GM23338 (cell line): ENCODE results near the gene ZNF324B. TPM values are rescaled to one million over a fixed set of nuclear protein-coding genes. Genes with fewer than 3 reads are reported as not detected.

Source experiments
- ATAC-seq: fragments of 200-7000 bp; cut with Tn5 transposase; 3 replicates; pipeline ENCODE4 v1.9.1; 2020
- DNase-seq: peaks from one replicate; pipeline ENCODE4 v3.0.0-alpha.2; 2015; ENCODE audit warnings: low spot score
- H2AFZ ChIP-seq: fragments of 200-600 bp; sonication (generic); 2 replicates; pipeline ENCODE4 v1.8.0; 2016; ENCODE audit warnings: antibody characterized with exemption, mild to moderate bottlenecking, moderate library complexity
- H3F3A ChIP-seq: fragments of 200-600 bp; sonication (generic); replicated peaks from 2 replicates; pipeline ENCODE4 v1.8.0; 2017; ENCODE audit warnings: antibody characterized with exemption, mixed run types, low read depth
- H3K27ac ChIP-seq: fragments of 200-600 bp; sonication (generic); 2 replicates; pipeline ENCODE4 v1.6.1; 2016; ENCODE audit warnings: low read depth
- H3K27me3 ChIP-seq: fragments of 200-600 bp; sonication (generic); 2 replicates; pipeline ENCODE4 v1.8.0; 2016; ENCODE audit warnings: mild to moderate bottlenecking, mixed run types, moderate library complexity; ENCODE audit not compliant: insufficient read depth
- H3K36me3 ChIP-seq: fragments of 200-600 bp; sonication (generic); 2 replicates; pipeline ENCODE4 v1.8.0; 2016; ENCODE audit warnings: mild to moderate bottlenecking; ENCODE audit not compliant: insufficient read depth
- H3K4me1 ChIP-seq: fragments of 200-600 bp; sonication (generic); 2 replicates; pipeline ENCODE4 v1.8.0; 2016; ENCODE audit warnings: mild to moderate bottlenecking, moderate library complexity; ENCODE audit not compliant: insufficient read depth
- H3K4me2 ChIP-seq: fragments of 200-600 bp; sonication (generic); 2 replicates; pipeline ENCODE4 v1.7.1; 2017; ENCODE audit warnings: mixed run types
- H3K4me3 ChIP-seq: fragments of 200-600 bp; sonication (generic); 2 replicates; pipeline ENCODE4 v1.6.1; 2016; ENCODE audit warnings: mixed run types
- H3K79me2 ChIP-seq: fragments of 200-600 bp; sonication (generic); replicated peaks from 2 replicates; pipeline ENCODE4 v1.8.0; 2017; ENCODE audit warnings: mild to moderate bottlenecking; ENCODE audit not compliant: insufficient read depth
- H3K9me2 ChIP-seq: fragments of 200-600 bp; sonication (generic); 2 replicates; pipeline ENCODE4 v1.8.0; 2017; ENCODE audit not compliant: insufficient read depth
- H4K20me1 ChIP-seq: fragments of 200-600 bp; sonication (generic); replicated peaks from 2 replicates; pipeline ENCODE4 v1.8.0; 2017; ENCODE audit warnings: mild to moderate bottlenecking; ENCODE audit not compliant: insufficient read depth
- H3K27ac Mint-ChIP-seq: 2 replicates; pipeline ENCODE4 v1.8.0; 2020; ENCODE audit warnings: inconsistent platforms, mild to moderate bottlenecking, moderate library complexity, mixed read lengths
- H3K27me3 Mint-ChIP-seq: 3 replicates; pipeline ENCODE4 v1.8.0; 2022; ENCODE audit warnings: low read depth, mild to moderate bottlenecking, moderate library complexity, mixed read lengths, inconsistent platforms; ENCODE audit not compliant: insufficient read depth, poor library complexity
- H3K36me3 Mint-ChIP-seq: 3 replicates; pipeline ENCODE4 v1.8.0; 2021; ENCODE audit warnings: low read depth, mild to moderate bottlenecking, inconsistent platforms, moderate library complexity, mixed read lengths
- H3K4me1 Mint-ChIP-seq: 3 replicates; pipeline ENCODE4 v1.8.0; 2020; ENCODE audit warnings: mild to moderate bottlenecking, inconsistent platforms, mixed read lengths
- H3K4me3 Mint-ChIP-seq: 3 replicates; pipeline ENCODE4 v1.8.0; 2021; ENCODE audit warnings: moderate library complexity, mild to moderate bottlenecking, inconsistent platforms, mixed read lengths
- H3K9me3 Mint-ChIP-seq: 3 replicates; pipeline ENCODE4 v1.8.0; 2020; ENCODE audit warnings: moderate library complexity, mild to moderate bottlenecking, inconsistent platforms, mixed read lengths
- CTCF ChIP-seq, 2 experiments: fragments of 200-600 bp in 1 of 2; sonication (generic) in 1 of 2; conservative IDR thresholded peaks; 2 replicates each; pipeline versions ENCODE4 v1.5.1 to v1.6.1; 2016 to 2017; ENCODE audit warnings: antibody characterized with exemption in 2 of 2, low read depth in 2 of 2, mild to moderate bottlenecking in 2 of 2, moderate library complexity in 1 of 2
- EZH2 ChIP-seq: fragments of 200-600 bp; sonication (generic); IDR thresholded peaks from one replicate; pipeline ENCODE4 v1.8.0; 2017; ENCODE audit warnings: antibody characterized with exemption, mild to moderate bottlenecking, low read depth; ENCODE audit not compliant: unreplicated experiment
- JUNB ChIP-seq: IDR thresholded peaks from one replicate; pipeline ENCODE4 v1.6.1; 2016; ENCODE audit warnings: antibody characterized with exemption; ENCODE audit not compliant: unreplicated experiment
- REST ChIP-seq: IDR thresholded peaks from one replicate; pipeline ENCODE4 v1.6.1; 2018; ENCODE audit warnings: antibody characterized with exemption; ENCODE audit not compliant: unreplicated experiment
- STAT1 ChIP-seq: IDR thresholded peaks from one replicate; pipeline ENCODE4 v1.6.1; 2016; ENCODE audit warnings: antibody characterized with exemption; ENCODE audit not compliant: unreplicated experiment
- ZNF331 ChIP-seq: fragments of 250-450 bp; sonication (Bioruptor Pico); IDR thresholded peaks from 2 replicates; pipeline ENCODE4 v1.5.0; 2020; ENCODE audit warnings: low read depth, mild to moderate bottlenecking, moderate library complexity
- ZNF462 ChIP-seq: fragments of 250-450 bp; sonication (Bioruptor Pico); IDR thresholded peaks from 2 replicates; pipeline ENCODE4 v1.5.0; 2020; ENCODE audit warnings: mild to moderate bottlenecking, moderate library complexity
- polyA plus RNA-seq: library from polyadenylated mRNA; unstranded; fragments of >200 nt; fragmentation: Nextera tagmentation; extraction: Ambion mirVana; gene quantifications from 2 replicates; pipeline ENCODE4 v1.2.1, GENCODE V29; 2016
- total RNA-seq: library from RNA; depleted of rRNA; stranded (reverse); fragments of >200 nt; shearing (Covaris generic); gene quantifications from 2 replicates; pipeline ENCODE4 v1.2.3, GENCODE V29; 2014

Gene ZNF324B
- total and polyA plus RNA-seq, 2 experiments from 2014 or later = 0.50 to 4.7 TPM

- Mint-ChIP-seq H3K36me3 (peaks cover 9% of the 10 kb centered on the region), H3K27me3 (peaks cover 25% of the 10 kb centered on the region), H3K9me3 (no peaks in the 10 kb centered on the region; the same call in 2 of the 3 replicates), H3K27ac (peak overlapping the region; percentile 85), H3K4me3 (peak overlapping the region; percentile 93), H3K4me1 (peaks cover 10% of the 10 kb centered on the region)
- Histone ChIP-seq H3K27ac (peak overlapping the region; percentile 96; the same call in 1 of the 2 replicates), H2AFZ (peak overlapping the region; percentile 76), H3K9me2 (no peaks in the 10 kb centered on the region), H3K4me1 (peaks cover 4% of the 10 kb centered on the region; the same call in 1 of the 2 replicates), H3K4me3 (peak overlapping the region; percentile 82), H4K20me1 (no peaks in the 10 kb centered on the region), H3K27me3 (no peaks in the 10 kb centered on the region), H3K36me3 (no peaks in the 10 kb centered on the region), H3K4me2 (peak overlapping the region; percentile 94), H3F3A (peaks cover 13% of the 10 kb centered on the region), H3K79me2 (no peaks in the 10 kb centered on the region)
- ATAC-seq (peak; percentile 2), DNase-seq (no peak)
- no peak for TF ChIP-seq STAT1
- no peak for TF ChIP-seq EZH2
- TF ChIP-seq REST = no peak
- no peak for TF ChIP-seq CTCF (conservative IDR thresholded peaks at IDR 0.05; ENCODE audit: low read depth in 2 of 2)
- no peak for TF ChIP-seq ZNF462 (CRISPR knock-in tag)
- TF ChIP-seq JUNB = no peak
- no peak for TF ChIP-seq ZNF331
Measured at GRCh38 chr19:58476498-58477015, 25.1 kb downstream of the ZNF324B start.
